NCI-H187 (cell line): ENCODE measurements around the gene DAPK2.
"Not testable (repeated sequence)": the region's sequence is repeated elsewhere in the genome, so short reads cannot be mapped to it uniquely, and the experiment has no call there.

Experiments
- DNase-seq, 2 experiments: peaks; one replicate each; lab custom pipeline; 2025; lab: John Stamatoyannopoulos, UW

Gene DAPK2

GRCh38 chr15:63972801-63973200, 73.5 kb downstream of the DAPK2 start:
- DNase-seq = no peak

- DNase-seq = no peak
Measured at GRCh38 chr15:63971904-63972303, 74.4 kb downstream of the DAPK2 start.

- DNase-seq = no peak
Measured at GRCh38 chr15:63971427-63971805, 74.9 kb downstream of the DAPK2 start.

- no peak for DNase-seq
Measured at GRCh38 chr15:63970621-63971426, 75.5 kb downstream of the DAPK2 start.

GRCh38 chr15:63969652-63970421, 76.4 kb downstream of the DAPK2 start:
- DNase-seq = no peak

GRCh38 chr15:63968700-63969099, 77.6 kb downstream of the DAPK2 start:
- DNase-seq = no peak

- DNase-seq = no peak
Measured at GRCh38 chr15:63968122-63968524, 78.2 kb downstream of the DAPK2 start.

- no peak for DNase-seq
Measured at GRCh38 chr15:63967616-63968015, 78.7 kb downstream of the DAPK2 start.

- DNase-seq = not testable (repeated sequence)
Measured at GRCh38 chr15:63962947-63963721, 83.2 kb downstream of the DAPK2 start.

- no peak for DNase-seq
Measured at GRCh38 chr15:63953524-63953923, 92.8 kb downstream of the DAPK2 start.

GRCh38 chr15:63950911-63951481, 95.3 kb downstream of the DAPK2 start:
- no peak for DNase-seq

GRCh38 chr15:63948971-63949370, 97.3 kb downstream of the DAPK2 start:
- DNase-seq = no peak

- DNase-seq = no peak
Measured at GRCh38 chr15:63948436-63948835, 97.8 kb downstream of the DAPK2 start.

- no peak for DNase-seq
Measured at GRCh38 chr15:63947228-63947627, 99.1 kb downstream of the DAPK2 start.

- DNase-seq = no peak
Measured at GRCh38 chr15:63946524-63947065, 99.7 kb downstream of the DAPK2 start.

GRCh38 chr15:63945838-63946298, 100.4 kb downstream of the DAPK2 start:
- DNase-seq = no peak

- DNase-seq = no peak
Measured at GRCh38 chr15:63945007-63945788, 101.1 kb downstream of the DAPK2 start.

GRCh38 chr15:63944681-63944955, 101.7 kb downstream of the DAPK2 start:
- DNase-seq = no peak

- DNase-seq = no peak
Measured at GRCh38 chr15:63943829-63944680, 102.2 kb downstream of the DAPK2 start.
